Measurements from ENCODE around the gene SHCBP1.

GRCh38 chr16:46618516-46618915 lies 2.7 kb downstream of the SHCBP1 start:
- TF ChIP-seq CTCF (IDR thresholded peaks at IDR 0.05): no peak
- no peak for TF ChIP-seq EZH2 (IDR thresholded peaks at IDR 0.05; ENCODE audit: borderline replicate concordance, insufficient read depth, low read depth, low read length, poor library complexity, severe bottlenecking)
